ENCODE results near the gene KLHL21.
"Not testable (repeated sequence)": the region's sequence is repeated elsewhere in the genome, so short reads cannot be mapped to it uniquely, and the experiment has no call there.

The KLHL21 gene

DNA sequence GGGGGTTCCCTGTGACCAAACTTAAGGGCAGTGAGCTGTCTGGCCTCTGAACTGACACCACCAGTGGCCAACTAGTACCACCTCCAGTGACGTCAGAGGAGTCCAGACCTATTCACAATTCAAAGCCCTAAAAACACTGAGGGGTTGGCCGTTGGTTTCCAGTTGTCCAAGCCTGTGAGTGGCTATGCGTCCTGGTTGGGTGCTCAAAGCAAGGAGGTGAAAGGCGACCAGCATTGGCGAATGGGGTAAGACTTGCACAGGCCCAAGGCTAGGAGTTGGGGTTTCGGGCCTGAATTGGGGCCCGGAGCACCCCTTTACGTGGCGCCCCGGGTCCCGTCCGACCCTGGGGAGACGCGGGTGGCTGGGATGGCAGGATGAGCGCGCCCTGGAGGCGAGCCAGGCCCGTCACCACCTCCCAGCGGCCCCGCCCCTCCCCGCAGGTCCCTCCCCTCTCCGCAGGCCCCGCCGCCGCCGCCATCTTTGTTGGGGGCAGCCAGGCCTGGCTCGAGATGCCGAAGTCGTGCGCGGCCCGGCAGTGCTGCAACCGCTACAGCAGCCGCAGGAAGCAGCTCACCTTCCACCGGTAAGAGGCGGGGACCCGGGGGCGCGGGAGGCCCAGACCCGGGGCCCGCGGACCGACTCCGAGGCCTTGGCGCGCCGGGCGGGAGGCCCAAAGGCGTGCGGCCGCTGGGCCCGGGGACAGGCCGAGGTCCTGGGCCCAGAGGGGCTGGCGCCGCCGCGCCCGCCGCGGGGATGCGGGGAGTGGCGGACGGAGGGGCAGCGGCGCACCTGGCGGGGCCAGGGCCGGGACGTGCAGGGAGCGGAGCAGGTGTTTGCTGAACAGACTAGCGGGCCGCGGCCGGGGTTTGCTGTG, 22.3 kb upstream of the KLHL21 start, which contains the start of gene THAP3:
TSS of gene THAP3 (plus strand) at position 159 of the 874 bp plus-strand sequence. CDS start at position 510, 351 bp downstream.
- DNase-seq: no peak

DNA sequence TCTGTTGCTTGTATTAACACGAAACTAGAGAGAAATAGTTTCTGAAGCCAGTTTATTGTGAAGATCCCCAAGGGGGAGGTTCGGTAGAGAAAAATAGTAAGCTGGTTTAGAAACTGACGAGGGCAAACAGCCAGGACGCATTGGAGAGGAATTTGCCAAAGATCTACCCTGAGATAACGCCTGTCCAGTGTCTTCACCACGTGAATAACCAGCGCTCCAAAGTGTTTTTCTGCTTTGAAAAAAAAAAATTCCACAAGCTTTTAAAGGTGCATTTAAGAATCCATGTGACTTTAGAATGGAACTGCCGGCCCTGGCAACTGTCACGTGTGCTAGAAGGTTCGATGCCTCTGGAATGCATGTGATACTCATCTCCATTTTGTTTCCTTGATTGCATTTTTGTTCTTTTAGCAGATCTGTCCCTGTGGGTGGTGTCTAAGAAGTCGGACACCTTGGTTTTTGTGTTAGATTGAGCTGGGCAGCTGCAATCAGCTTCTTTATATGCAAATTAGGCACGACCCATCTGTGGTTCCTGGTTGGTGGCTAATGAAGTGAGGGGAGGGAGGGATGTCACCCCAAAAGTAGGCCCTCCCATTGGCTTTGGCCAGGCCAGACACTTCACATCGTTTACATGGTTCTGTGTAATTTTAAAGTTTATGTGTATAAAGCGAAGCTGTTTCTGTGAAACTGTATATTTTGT, 20.7 kb upstream of the KLHL21 start:
- no peak for DNase-seq

DNA sequence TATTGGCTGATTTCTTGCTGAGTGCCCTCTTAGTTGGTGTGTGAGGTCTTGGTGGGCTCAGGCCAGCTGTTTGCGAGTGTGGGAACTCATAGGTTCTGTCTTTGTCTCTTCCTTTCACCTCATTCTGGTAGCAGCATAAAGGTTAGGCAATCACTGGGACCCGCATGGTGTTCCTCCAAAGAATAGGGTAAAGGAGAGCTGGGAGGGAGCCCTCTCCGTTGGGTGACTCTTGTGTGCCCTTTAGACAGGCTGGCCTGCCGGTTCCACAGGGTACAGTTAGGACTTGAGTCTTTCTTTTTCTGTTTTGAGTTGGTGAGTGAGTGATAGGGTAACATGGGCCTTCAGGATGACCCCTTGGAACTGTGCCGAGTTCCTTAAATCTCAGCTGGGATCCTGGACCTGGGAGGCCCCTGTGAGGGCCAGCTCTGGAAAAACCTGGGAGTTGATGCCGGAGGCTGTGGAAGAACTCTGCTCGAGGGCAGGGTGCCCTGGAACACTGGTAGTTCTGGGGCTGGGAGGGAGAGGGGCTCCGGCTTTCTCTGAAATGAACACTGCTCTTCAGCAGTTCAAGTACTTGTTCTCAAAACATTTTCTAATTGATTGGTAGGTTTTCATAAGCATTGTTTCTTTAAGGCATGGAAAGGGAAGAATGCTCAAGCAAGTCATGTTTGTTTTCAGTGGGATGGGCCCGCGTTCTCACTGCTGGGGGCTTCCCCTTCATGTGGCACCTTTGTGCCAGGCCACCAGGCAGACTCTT, 19.9 kb upstream of the KLHL21 start:
- DNase-seq: no peak

DNA sequence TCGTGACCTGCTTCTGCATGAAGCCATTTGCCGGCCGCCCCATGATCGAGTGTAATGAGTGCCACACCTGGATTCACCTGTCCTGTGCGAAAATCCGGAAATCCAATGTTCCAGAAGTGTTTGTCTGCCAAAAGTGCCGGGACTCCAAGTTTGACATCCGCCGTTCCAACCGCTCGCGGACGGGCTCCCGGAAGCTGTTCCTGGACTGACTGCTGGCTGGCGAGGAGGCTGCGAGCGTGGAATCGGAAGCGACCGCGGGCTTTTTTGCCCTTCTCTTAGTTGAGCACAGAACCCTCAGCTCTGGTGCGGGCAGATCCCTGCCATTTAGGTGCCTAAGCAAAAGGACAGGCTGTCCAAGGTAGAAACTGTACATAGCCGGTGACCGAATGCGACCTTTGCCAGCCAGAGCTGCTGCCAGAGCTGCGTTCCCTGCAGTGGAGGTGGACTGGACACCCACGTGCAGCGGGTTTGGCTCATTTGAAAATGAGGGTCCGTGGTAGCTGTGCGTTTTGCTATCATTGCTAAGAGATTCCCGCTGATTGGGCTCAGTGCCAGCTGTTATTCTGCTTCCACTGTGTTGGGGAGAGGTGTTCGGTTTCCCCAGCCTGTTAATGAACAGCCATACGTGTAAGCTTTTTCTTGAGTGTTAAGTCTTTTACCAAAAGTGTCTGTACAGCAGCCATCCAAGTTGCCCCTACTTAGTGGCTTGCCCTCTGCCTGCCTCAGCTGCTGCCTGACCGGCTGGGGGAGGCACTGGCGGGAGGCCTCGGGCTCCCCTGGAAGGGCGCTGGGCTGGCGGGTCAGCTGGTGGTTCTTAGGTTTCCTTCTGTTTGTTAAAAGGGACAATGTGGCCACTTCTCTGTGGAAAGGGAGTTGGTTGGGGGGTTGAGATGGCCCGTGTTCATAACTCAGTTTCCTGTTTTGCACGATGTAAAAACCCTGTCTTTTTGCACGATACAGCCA, 19.0 kb upstream of the KLHL21 start:
- DNase-seq: no peak

DNA sequence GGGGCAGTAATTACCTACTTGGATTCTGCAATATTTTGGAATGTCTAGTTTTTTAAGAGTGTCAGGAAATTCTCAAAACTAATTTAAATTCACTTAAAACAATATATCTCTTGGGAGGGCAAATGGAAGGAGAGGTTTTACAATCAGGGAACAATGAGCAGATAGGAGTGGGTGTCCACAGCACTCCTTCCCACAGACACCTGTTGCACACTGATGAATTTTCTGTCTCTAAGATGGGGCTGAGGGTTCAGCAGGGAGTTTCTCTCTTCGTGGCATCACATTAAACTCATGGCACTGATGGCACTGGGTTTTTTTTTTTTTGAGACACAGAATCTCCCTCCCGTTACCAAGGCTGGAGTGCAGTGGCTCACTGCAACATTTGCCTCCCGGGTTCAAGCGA, 16.4 kb upstream of the KLHL21 start:
- DNase-seq: no peak

DNA sequence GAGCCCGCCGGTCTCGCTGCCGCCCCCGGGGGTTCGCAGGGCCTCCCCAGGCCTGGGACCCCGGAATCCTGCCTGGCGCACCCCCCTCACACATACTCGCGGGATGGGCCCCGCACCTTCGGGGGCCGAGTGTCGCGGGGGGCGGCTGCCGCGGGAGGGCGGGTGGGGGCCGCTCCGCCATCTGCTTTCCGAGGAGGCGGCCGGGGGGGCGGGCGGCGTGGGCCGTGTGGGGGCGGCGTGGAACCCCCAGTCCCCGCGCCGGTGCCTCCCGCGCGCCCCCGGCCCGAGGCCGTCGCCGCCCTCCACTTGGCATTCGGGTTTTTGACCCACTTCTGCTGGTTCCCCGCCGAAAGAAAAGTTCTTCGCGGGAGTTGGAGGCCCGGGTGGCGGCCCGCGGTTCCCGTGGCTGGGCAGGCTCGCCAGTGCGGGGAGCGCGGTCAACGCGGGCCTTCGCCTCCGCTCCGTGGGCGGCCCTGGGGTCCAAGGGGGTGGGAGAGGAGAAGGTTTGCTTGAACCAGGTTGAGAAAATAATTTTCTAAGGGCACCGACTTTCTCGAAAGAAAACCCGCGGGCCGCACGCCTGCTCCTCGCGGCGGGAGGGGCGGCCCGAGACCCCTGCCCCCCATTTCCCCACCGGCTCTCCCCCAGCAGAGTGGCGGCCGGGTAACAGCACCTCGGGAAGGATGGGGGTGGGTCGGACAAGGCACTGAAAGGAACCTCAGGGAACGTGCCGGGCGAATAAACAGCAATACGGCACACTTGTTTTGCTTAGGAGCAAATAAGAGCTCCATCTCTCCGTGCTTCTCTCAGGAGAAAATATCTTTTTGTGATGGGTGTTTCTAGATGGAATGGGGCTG, 12.5 kb upstream of the KLHL21 start:
- no peak for DNase-seq

DNA sequence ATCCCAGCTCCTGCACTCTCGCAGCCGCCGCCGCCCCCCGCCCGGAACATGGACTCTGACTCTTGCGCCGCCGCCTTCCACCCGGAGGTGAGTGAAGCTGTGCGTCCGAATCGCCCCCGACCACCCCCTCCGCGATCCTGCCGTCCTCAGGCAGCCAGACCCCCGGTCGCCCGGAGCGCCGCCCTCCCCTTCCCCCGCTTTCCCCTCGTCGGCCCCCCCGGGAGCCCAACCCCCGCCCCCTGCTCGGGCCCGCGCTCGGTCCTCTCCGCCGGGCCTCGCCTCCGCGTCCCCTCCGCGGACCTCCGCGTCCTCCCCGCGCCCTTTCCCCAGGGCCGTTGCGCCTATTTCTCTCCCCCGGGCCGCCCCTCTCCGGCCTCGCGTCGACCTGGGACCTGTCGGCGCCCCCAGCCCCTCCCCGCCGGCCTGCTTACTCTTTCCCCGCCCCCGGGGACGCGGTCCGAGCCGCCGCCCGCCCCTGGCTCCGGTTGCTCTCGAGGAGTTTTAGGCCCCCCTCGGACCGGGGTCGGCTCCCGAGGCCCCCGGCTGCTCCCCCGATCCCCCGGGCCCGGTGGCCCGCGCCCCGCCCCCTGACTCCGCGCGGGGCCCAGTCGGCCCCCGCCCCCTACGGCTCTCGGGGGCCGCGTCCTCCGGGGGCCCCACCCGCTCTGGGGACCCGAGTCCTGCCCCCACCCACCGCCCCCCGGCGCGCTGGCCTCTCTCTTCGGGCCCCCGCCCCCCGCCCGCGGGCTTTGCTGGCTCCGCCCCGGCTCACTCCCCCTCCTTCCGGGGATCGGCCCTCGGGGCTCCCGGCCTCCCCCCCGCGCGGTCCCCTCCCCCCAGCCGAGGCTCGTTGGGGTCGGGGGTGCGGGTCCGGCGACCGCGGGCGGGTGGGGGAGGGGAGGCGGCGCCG, 11.6 kb upstream of the KLHL21 start:
- no peak for DNase-seq

DNA sequence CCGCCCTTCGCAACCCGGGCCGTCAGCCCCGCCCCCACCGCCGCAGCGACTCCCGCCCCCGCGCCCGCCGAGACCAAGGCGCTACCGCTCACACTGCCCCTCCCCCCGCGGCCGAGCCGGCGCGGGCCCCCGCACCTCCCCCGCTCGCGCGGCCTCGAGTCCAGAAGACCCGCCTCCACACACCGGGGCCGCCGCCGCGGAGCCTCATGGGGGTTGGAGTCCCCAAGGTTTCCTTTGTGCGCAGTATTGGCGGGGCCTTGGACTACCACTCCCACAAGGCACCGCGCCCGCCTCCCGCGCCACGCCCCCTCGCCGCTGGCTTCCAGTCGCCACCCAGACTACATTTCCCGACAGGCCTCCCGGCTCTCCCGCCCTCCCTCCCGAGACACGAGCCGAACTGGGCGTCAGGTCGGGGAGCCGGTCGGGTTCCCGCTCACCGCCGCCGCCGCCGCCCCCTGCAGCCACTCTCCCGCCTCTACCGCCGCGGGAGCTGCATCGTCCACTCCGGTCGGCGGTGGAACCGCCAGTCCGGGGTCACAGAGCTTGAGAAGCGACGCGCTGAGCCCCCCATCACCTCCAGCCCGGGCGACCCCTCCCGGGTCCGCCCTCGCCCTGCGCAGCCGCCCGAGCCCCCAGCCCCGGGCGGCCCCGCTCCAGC, 10.8 kb upstream of the KLHL21 start, which contains the start of gene PHF13:
TSS of gene PHF13 (plus strand) at position 371 of the 658 bp plus-strand sequence. CDS start 336 bp downstream, outside the sequence.
- DNase-seq: peak; percentile 90

DNA sequence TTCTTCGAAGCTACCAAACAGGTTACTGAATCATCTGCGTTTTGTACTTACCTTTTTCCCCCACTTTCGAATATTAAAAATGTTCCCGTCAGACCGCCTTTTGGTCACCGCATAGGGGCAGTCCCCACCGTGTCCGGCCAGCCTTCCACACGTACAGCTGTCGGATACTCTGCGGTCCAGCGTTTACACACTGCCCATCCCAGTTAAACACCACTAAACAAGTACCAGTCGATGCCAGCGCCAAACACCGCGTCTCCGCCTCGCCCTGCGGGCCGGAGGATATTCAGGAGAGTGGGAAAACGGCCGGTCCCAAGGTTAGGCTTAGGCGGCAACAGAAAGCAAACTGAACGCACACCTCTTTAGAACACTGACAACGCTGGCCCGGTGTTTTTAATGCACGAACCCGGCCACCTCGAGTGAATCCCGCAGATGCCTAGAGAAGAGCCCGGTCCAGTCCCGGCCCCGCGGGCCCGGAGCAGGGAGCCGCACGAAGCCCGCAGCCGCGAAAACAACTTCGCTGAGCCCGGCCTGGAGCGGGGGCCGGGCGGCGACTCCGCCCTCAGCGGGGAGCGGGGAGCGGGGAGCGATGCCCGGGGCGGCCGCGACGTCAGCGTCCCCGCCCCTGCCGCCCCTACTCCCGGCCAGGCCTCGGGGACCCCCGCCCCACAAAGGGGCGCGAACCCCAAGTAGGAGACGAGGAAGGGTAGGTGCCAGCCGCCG, 10.1 kb upstream of the KLHL21 start:
- DNase-seq: no peak

DNA sequence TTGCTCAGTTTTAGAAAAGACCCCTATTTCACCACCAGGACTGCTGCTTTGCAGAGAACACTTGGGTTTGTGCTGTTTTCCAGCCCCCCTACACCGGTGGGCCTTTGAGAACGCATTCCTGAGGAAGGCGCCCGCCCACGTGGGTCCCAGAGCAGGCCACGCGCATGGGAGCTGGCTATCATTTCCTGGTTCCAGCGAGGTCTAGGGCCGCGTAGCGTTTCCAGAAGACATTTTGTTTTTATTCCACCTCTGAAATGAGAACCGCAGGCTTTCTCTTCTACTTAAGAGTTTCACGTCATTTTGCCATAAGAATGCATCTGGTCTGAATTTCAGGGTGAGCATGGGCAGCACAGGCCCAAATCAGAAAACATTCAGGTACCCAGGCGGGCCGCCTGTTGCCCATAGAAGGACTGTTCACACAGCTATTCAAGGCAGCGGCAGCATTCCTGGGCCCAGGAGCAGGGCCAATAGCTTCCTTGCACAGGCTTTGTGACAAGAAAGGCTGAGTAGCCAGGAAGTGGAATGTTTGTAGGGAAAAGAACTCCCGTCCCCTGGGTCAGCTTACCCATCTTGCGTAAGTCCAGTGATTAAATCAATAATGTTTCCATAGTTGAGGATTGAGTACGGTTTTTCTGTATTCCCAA, 1.4 kb upstream of the KLHL21 start:
- DNase-seq: no peak

DNA sequence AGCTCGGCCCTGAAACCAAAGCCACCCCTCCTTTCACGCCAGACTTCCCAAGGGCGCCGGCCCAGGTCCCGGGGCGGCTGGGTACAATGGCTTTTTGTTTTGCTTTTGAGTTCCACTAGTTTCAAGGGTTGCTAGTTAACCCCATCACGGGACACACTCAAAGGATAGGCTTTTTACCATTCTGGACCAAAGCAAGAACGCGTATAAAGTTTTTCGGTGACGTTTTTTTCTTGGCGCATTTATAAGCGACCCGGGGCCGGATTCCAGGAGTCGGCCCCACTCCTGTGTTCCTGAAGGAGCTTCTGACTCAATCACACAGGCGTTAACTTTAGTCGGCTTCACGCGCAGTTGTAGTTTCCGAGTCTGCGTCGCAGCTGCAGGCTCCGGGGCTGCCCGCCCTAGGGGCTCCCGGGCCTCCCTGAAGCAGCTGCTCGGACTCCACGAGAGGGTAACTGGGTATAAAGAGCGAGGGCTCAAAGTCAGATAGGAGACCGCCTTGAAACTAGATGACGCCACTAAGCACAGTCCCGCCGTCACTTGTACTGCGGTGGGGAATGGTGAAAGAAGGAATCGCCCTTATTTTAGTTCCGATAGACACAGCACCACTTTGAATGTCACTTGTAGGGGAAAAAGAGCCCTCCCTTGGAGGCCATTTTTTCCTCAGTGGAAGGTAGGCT, 707 bp upstream of the KLHL21 start:
- DNase-seq: no peak

DNA sequence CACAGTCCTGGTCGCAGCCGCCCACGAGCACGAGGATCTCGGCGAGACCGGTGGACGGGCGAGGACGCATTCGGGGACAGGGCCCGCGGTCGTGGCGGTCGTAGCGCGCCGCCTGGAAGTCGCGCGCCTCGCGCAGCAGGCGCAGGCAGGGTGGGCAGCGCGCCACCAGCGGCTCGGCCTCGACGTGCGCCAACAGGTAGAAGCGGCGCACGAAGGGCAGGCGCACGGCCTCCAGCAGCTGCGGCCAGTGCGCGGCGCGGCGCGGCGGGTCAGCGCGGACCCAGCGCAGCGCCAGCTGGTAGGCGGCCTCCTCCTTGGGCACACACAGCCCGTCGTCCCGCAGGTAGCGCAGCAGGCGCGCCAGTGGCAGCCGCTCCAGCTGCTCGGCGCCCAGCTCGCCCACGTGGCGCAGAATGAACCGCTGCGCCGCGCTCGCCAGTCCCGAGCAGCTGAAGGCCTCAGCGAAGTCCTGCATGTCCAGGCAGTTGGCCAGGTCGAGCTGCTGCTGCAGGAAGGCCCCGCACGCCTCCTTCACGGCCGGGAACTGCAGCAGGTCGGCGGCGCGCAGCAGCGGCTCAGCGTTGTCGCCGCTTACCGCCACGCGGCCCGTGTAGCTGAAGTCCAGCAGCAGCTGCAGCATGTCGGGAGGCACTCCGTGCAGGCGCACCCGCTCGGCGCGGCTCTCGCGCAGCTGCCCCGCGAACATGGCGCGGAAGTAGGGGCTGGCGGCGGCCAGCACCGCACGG, 573 bp downstream of the KLHL21 start:
- DNase-seq: no peak

DNA sequence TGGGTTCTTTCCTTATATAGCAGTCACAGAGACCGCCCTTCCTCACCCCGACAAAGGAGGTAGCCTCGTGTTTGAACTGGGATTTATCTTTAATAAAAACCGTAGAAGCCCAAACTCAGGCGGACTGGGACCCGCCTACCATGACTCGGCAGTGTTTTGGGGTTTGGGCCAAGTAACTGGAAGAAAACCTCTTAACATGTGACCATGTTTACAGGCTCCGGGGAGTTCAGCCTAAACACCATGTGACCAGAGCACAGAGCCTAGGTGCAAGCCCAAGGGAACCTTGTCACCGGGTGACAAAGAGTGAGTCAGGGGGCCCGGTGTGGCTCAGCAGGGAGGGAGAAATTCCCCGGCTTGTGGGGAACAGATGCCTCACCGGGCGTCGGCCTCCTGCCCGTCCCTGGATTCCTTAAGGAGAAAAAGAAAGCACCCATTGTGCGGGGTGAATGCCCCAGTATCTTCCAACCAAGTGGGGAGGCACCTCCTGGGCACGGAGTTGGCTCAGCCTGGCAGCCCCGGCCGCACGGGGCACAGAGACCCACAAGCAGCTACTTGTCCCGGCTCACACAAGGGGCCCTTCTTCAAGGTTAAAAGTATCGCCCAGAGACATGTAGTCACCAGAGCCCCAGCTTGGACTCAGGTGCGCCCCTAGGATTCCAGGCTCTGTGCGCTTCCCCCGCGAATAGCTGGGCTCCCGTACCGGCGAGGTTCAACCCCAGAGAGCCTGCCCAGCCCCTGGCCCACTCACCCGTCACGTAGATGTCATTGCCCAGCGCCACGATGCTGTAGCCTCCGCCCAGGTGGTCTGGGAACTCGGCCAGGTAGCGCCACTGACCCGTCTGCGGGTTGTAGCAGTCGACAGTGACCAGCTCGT, 1.4 kb downstream of the KLHL21 start:
- DNase-seq: no peak

DNA sequence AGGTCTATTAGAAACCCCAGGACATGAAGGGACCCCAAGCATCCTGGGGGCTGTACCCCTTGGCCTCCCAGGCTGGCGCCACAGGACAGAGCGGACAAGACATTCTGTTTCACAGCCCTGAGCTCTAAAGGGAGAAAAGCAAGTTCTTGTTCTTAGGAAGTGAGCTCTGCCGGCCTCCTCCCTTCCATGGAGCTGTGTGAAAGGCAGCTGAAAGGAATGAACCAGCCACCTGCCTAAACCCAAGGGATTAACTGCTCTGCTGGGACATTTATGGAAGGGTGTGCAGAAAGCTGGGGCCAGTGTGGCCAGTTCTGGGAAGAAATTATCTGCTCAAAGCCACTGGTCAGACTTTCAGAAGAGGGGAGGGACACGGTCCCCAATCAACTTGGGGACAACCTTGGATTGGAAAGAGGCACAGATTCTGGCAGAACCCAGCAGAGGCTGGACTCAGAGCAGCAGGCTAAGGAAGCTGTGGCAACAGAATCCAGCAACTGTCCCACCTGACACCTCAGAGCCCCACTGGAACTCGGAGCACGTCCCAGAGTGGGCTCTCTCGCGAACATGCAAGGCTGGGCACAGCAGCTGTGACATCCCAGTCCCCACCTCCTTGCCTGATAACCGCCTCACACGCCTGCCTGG, 2.1 kb downstream of the KLHL21 start:
- DNase-seq: no peak

DNA sequence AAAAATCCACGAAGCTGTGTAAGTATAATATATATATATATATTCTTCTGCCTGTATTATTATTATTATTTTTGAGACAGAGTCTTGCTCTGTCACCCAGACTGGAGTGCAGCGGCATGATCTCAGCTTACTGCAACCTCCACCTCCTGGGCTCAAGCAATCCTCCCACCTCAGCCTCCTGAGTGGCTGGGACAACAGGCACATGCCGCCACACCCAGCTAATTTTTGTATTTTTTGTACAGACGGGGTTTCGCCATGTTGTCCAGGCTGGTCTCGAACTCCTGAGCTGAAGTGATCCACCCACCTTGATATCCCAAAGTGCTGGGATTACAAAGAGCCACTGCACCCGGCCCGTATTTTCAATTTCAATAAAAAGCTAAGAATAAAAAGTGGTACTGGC, 2.7 kb downstream of the KLHL21 start:
- not testable (repeated sequence) for DNase-seq
